GM23248 (cell line): Measurements from ENCODE around the gene ZNF445. TPM values are rescaled to one million over a fixed set of nuclear protein-coding genes. Genes with fewer than 3 reads are reported as not detected.

Experiments used
- DNase-seq: peaks from one replicate; pipeline ENCODE4 v3.0.0-alpha.2; 2015
- H2AFZ ChIP-seq: fragments of 200-600 bp; sonication (generic); 2 replicates; pipeline ENCODE4 v1.6.1; 2016; ENCODE audit warnings: antibody characterized with exemption
- H3F3A ChIP-seq: fragments of 200-600 bp; sonication (generic); 2 replicates; pipeline ENCODE4 v1.6.1; 2016; ENCODE audit warnings: mild to moderate bottlenecking, antibody characterized with exemption, mixed run types; ENCODE audit not compliant: insufficient read depth
- H3K27ac ChIP-seq: fragments of 200-600 bp; sonication (generic); 2 replicates; pipeline ENCODE4 v1.5.1; 2016; ENCODE audit warnings: mild to moderate bottlenecking
- H3K27me3 ChIP-seq: fragments of 200-600 bp; sonication (generic); replicated peaks from 2 replicates; pipeline ENCODE4 v1.6.1; 2016; ENCODE audit warnings: mild to moderate bottlenecking; ENCODE audit not compliant: insufficient read depth
- H3K36me3 ChIP-seq: fragments of 200-600 bp; sonication (generic); 2 replicates; pipeline ENCODE4 v1.6.1; 2016; ENCODE audit warnings: low read depth, mild to moderate bottlenecking
- H3K4me1 ChIP-seq: fragments of 200-600 bp; sonication (generic); 2 replicates; pipeline ENCODE4 v1.6.1; 2016; ENCODE audit warnings: mild to moderate bottlenecking; ENCODE audit not compliant: insufficient read depth
- H3K4me2 ChIP-seq: fragments of 200-600 bp; sonication (generic); one replicate; pipeline ENCODE4 v1.6.1; 2016; ENCODE audit warnings: mild to moderate bottlenecking; ENCODE audit not compliant: unreplicated experiment
- H3K4me3 ChIP-seq: fragments of 200-600 bp; sonication (generic); 2 replicates; pipeline ENCODE4 v1.5.1; 2016; ENCODE audit warnings: mild to moderate bottlenecking
- H3K79me2 ChIP-seq: fragments of 200-600 bp; sonication (generic); 2 replicates; pipeline ENCODE4 v1.6.1; 2016; ENCODE audit warnings: mild to moderate bottlenecking; ENCODE audit not compliant: insufficient read depth
- H3K9ac ChIP-seq: fragments of 200-600 bp; sonication (generic); 2 replicates; pipeline ENCODE4 v1.6.1; 2016; ENCODE audit warnings: mild to moderate bottlenecking
- H3K9me2 ChIP-seq: fragments of 200-600 bp; sonication (generic); 2 replicates; pipeline ENCODE4 v1.6.1; 2016; ENCODE audit warnings: mixed run types, mild to moderate bottlenecking, moderate library complexity; ENCODE audit not compliant: insufficient read depth
- H3K9me3 ChIP-seq: fragments of 200-600 bp; sonication (generic); one replicate; pipeline ENCODE4 v1.6.1; 2017; ENCODE audit warnings: low read depth
- H4K20me1 ChIP-seq: fragments of 200-600 bp; sonication (generic); 2 replicates; pipeline ENCODE4 v1.6.0; 2016; ENCODE audit not compliant: insufficient read depth
- EZH2 ChIP-seq: fragments of 200-600 bp; sonication (generic); IDR thresholded peaks from 2 replicates; pipeline ENCODE4 v1.6.1; 2018; ENCODE audit warnings: antibody characterized with exemption, mild to moderate bottlenecking; ENCODE audit not compliant: insufficient read depth, poor library complexity, severe bottlenecking
- EZH2phosphoT487 ChIP-seq: fragments of 200-600 bp; sonication (generic); IDR thresholded peaks from 2 replicates; pipeline ENCODE4 v1.6.1; 2018; ENCODE audit warnings: antibody characterized with exemption, moderate library complexity, mild to moderate bottlenecking, low read depth; ENCODE audit not compliant: insufficient read depth
- WGBS, 2 experiments: methylation state at CpG; one replicate each; pipeline ENCODE4 v1.1.6; 2015 to 2017; ENCODE audit warnings: low lambda C conversion rate in 2 of 2, low coverage in 1 of 2; ENCODE audit errors: missing lambda C conversion rate in 2 of 2; 5-methylcytosine and 5-hydroxymethylcytosine counted together
- in situ Hi-C: fragments of 300-500 bp; cut with MboI; formaldehyde crosslinking; loops from 2 replicates; pipeline ENCODE4 v1.15.0; 2020
- polyA plus RNA-seq: library from polyadenylated mRNA; unstranded; fragments of >200 nt; fragmentation: Nextera tagmentation; extraction: Ambion mirVana; gene quantifications from 2 replicates; pipeline ENCODE4 v1.2.1, GENCODE V29; 2016
- total RNA-seq: library from RNA; depleted of rRNA; stranded (reverse); fragments of >200 nt; shearing (Covaris generic); gene quantifications from 2 replicates; pipeline ENCODE4 v1.2.3, GENCODE V29; 2014; rRNA removed

ZNF445 gene
- total RNA-seq (5.9 and 6.8 TPM in 2 replicates), polyA plus RNA-seq (2.2 TPM in 2 replicates)

DNA sequence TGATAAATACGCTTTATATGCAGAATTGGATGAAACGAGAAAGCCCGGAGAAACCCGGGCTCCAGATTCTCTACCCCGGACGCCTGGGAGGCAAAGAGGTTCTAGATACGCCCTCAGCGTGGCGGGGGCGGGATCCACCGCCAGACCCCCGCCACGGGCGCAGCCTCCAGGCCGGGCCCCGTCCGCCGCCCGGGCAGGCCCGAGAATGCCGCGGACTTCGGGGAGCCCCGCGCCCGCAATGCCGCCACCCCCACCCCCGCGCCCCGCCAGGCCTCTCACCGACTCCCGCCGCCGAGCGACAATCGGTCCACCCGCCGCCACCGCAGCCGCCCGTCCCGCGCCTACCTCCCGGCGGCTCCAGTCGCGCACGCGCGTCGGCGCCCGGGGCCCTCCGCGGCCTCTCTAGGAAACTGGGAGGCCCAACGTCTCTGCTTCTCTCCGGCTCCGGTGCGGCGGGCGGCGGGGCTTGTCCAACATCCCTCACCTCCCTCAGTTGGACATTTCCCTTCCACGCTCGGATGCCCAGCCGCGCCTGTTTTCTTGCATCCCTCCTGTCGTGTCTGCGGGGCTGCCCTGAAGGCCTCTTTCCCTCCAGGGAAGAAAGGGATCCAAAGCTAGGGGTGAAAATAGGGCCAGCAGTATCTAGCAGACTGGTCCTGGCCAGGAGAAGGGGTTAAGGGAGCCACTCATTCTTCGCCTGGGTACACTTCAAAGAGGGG lies at the start of gene ZNF445:
Gene ZNF445, minus strand, starts transcription at position 359 of the 719 bp plus-strand sequence. CDS start 22,121 bp downstream, outside the sequence.
- Histone ChIP-seq H3K4me2 (peak within 1 kb of the TSS; percentile 98), H4K20me1 (no peaks in the 10 kb centered on the region), H3K4me1 (peaks cover 3% of the 10 kb centered on the region; the same call in 1 of the 2 replicates), H3K27ac (peak within 1 kb of the TSS; percentile 38), H3K79me2 (peaks cover 48% of the 10 kb centered on the region), H3K36me3 (no peaks in the 10 kb centered on the region), H3K9me2 (no peaks in the 10 kb centered on the region), H3K27me3 (no peaks in the 10 kb centered on the region), H3K4me3 (peak within 1 kb of the TSS; percentile 86), H2AFZ (peak within 1 kb of the TSS; percentile 100), H3K9ac (peak within 1 kb of the TSS; percentile 82), H3F3A (peaks cover 12% of the 10 kb centered on the region), H3K9me3 (no peaks in the 10 kb centered on the region)
- WGBS, 2 experiments = 2% methylated on average over 41 to 44 of the region's 69 CpGs
- DNase-seq = peak; percentile 92
- TF ChIP-seq EZH2 (no peak), EZH2phosphoT487 (no peak)
- in situ Hi-C loops = no loop called here

- Histone ChIP-seq H3K9me2 (no peaks in the 10 kb centered on the region), H3K9ac (no peak overlapping the region), H3K4me2 (no peak overlapping the region), H4K20me1 (no peaks in the 10 kb centered on the region), H3F3A (no peaks in the 10 kb centered on the region), H3K4me3 (no peak overlapping the region), H2AFZ (no peak overlapping the region), H3K27me3 (peaks cover 20% of the 10 kb centered on the region), H3K4me1 (no peaks in the 10 kb centered on the region), H3K79me2 (no peaks in the 10 kb centered on the region), H3K27ac (no peak overlapping the region), H3K9me3 (no peaks in the 10 kb centered on the region), H3K36me3 (no peaks in the 10 kb centered on the region)
- in situ Hi-C loops = no loop called here
- TF ChIP-seq EZH2 = no peak
- no peak for TF ChIP-seq EZH2phosphoT487
- 55 to 63% methylated on average over 5 of the region's 5 CpGs for WGBS, 2 experiments
- DNase-seq = peak; percentile 16
Measured at GRCh38 chr3:44525060-44525459, 47.6 kb upstream of the ZNF445 start.

GRCh38 chr3:44522494-44522933 lies 45.0 kb upstream of the ZNF445 start:
- in situ Hi-C loops = no loop called here
- Histone ChIP-seq H3K4me2 (no peak overlapping the region), H3K9me2 (no peaks in the 10 kb centered on the region), H4K20me1 (no peaks in the 10 kb centered on the region), H3K27me3 (peaks cover 11% of the 10 kb centered on the region; the same call in 1 of the 2 replicates), H3K36me3 (no peaks in the 10 kb centered on the region), H3K79me2 (no peaks in the 10 kb centered on the region), H3K27ac (no peak overlapping the region), H3F3A (no peaks in the 10 kb centered on the region), H3K9ac (no peak overlapping the region), H3K9me3 (no peaks in the 10 kb centered on the region), H2AFZ (no peak overlapping the region), H3K4me1 (no peaks in the 10 kb centered on the region), H3K4me3 (no peak overlapping the region)
- no peak for TF ChIP-seq EZH2
- no peak for TF ChIP-seq EZH2phosphoT487
- WGBS, 2 experiments = 24 to 28% methylated on average over 7 of the region's 7 CpGs
- peak; percentile 4 for DNase-seq

DNA sequence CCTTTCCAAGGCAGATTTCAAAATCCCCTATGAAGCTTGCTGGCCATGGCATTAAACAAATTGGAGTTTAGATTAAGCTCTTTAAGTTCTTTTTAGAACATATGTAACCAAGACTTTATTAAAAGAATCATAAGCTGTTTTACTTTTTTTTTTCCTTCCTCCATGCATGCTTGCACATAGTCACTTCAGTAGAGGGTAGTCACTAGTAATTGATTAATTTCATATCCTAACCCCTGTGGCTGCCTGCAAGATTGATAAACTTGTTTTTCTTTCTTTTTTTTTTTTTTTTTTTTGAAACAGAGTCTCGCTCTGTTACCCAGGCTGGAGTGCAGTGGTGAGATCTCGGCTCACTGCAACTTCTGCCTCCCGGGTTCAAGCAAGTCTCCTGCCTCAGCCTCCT lies 44.3 kb upstream of the ZNF445 start:
- Histone ChIP-seq H3K27ac (no peak overlapping the region), H3K4me1 (no peaks in the 10 kb centered on the region), H3K79me2 (no peaks in the 10 kb centered on the region), H2AFZ (no peak overlapping the region), H3K27me3 (peaks cover 11% of the 10 kb centered on the region; the same call in 1 of the 2 replicates), H3K4me2 (no peak overlapping the region), H3F3A (no peaks in the 10 kb centered on the region), H3K36me3 (no peaks in the 10 kb centered on the region), H4K20me1 (no peaks in the 10 kb centered on the region), H3K9me3 (no peaks in the 10 kb centered on the region), H3K4me3 (no peak overlapping the region), H3K9me2 (no peaks in the 10 kb centered on the region), H3K9ac (no peak overlapping the region)
- no peak for TF ChIP-seq EZH2
- in situ Hi-C loops = no loop called here
- DNase-seq = no peak
- 57 to 74% methylated on average over 3 of the region's 3 CpGs for WGBS, 2 experiments
